Measurements from ENCODE around the gene CCNQ. TPM values are rescaled to one million over a fixed set of nuclear protein-coding genes. Genes with fewer than 3 reads are reported as not detected.

The CCNQ gene
- total RNA-seq, 2 experiments from 2014 or later = 12.0 to 29.7 TPM

- no peak overlapping the region for H3K27ac ChIP-seq (ENCODE audit: low read depth, low read length, poor library complexity, severe bottlenecking)
- H3K79me2 ChIP-seq (ENCODE audit: insufficient read depth, low read depth, low read length) = no peaks in the 10 kb centered on the region
- H3K4me1 ChIP-seq (ENCODE audit: insufficient read depth, low read length, poor library complexity, severe bottlenecking) = no peaks in the 10 kb centered on the region
- H2AFZ ChIP-seq (ENCODE audit: low read length) = no peak overlapping the region
- no peaks in the 10 kb centered on the region for H4K20me1 ChIP-seq (ENCODE audit: insufficient read depth, low read length)
- H3K4me2 ChIP-seq (ENCODE audit: low read length) = no peak overlapping the region
- H3K9me3 ChIP-seq (ENCODE audit: low read length) = no peaks in the 10 kb centered on the region
- ChIA-PET POLR2A (no interaction called here), CTCF (ENCODE audit: unreplicated experiment) (no interaction called here)
- H3K4me3 ChIP-seq (ENCODE audit: low read depth, low read length, poor library complexity, severe bottlenecking) = no peak overlapping the region
- H3K9me2 ChIP-seq (ENCODE audit: insufficient read depth, low read length) = no peaks in the 10 kb centered on the region
- no peak for TF ChIP-seq EZH2phosphoT487 (IDR thresholded peaks at IDR 0.05; ENCODE audit: borderline replicate concordance, low read depth, low read length)
- TF ChIP-seq, protein P1, sequence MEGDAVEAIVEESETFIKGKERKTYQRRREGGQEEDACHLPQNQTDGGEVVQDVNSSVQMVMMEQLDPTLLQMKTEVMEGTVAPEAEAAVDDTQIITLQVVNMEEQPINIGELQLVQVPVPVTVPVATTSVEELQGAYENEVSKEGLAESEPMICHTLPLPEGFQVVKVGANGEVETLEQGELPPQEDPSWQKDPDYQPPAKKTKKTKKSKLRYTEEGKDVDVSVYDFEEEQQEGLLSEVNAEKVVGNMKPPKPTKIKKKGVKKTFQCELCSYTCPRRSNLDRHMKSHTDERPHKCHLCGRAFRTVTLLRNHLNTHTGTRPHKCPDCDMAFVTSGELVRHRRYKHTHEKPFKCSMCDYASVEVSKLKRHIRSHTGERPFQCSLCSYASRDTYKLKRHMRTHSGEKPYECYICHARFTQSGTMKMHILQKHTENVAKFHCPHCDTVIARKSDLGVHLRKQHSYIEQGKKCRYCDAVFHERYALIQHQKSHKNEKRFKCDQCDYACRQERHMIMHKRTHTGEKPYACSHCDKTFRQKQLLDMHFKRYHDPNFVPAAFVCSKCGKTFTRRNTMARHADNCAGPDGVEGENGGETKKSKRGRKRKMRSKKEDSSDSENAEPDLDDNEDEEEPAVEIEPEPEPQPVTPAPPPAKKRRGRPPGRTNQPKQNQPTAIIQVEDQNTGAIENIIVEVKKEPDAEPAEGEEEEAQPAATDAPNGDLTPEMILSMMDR (conservative IDR thresholded peaks at IDR 0.05; ENCODE audit: low read length) = no peak
- DNase-seq (ENCODE audit: low spot score) = no peak
- intact Hi-C loops (cut with micrococcal nuclease; ENCODE audit: unreplicated experiment) = no loop called here
- BruUV-seq (replicated peaks) = no TSS peak
- H3K36me3 ChIP-seq (ENCODE audit: insufficient read depth, low read length) = no peaks in the 10 kb centered on the region
These were observed 35.3 kb upstream of the CCNQ start for GRCh38 chrX:153634236-153634635.

GRCh38 chrX:153633607-153634180, 34.8 kb upstream of the CCNQ start:
- no peak overlapping the region for H3K4me3 ChIP-seq (ENCODE audit: low read depth, low read length, poor library complexity, severe bottlenecking)
- no peak for DNase-seq (ENCODE audit: low spot score)
- no TSS peak for BruUV-seq (replicated peaks)
- H3K4me2 ChIP-seq (ENCODE audit: low read length) = no peak overlapping the region
- H3K27ac ChIP-seq (ENCODE audit: low read depth, low read length, poor library complexity, severe bottlenecking) = no peak overlapping the region
- H3K4me1 ChIP-seq (ENCODE audit: insufficient read depth, low read length, poor library complexity, severe bottlenecking) = no peaks in the 10 kb centered on the region
- H3K9me3 ChIP-seq (ENCODE audit: low read length) = no peaks in the 10 kb centered on the region
- no peak overlapping the region for H2AFZ ChIP-seq (ENCODE audit: low read length)
- no peaks in the 10 kb centered on the region for H3K9me2 ChIP-seq (ENCODE audit: insufficient read depth, low read length)
- no peak for TF ChIP-seq EZH2phosphoT487 (IDR thresholded peaks at IDR 0.05; ENCODE audit: borderline replicate concordance, low read depth, low read length)
- TF ChIP-seq, protein P1 (conservative IDR thresholded peaks at IDR 0.05; ENCODE audit: low read length) = no peak
- intact Hi-C loops (cut with micrococcal nuclease; ENCODE audit: unreplicated experiment) = no loop called here
- ChIA-PET CTCF (ENCODE audit: unreplicated experiment) (no interaction called here), POLR2A (no interaction called here)
- H4K20me1 ChIP-seq (ENCODE audit: insufficient read depth, low read length) = no peaks in the 10 kb centered on the region
- H3K79me2 ChIP-seq (ENCODE audit: insufficient read depth, low read depth, low read length) = no peaks in the 10 kb centered on the region
- H3K36me3 ChIP-seq (ENCODE audit: insufficient read depth, low read length) = no peaks in the 10 kb centered on the region

GRCh38 chrX:153633048-153633447, 34.1 kb upstream of the CCNQ start:
- no peak overlapping the region for H2AFZ ChIP-seq (ENCODE audit: low read length)
- no peaks in the 10 kb centered on the region for H3K9me2 ChIP-seq (ENCODE audit: insufficient read depth, low read length)
- no TSS peak for BruUV-seq (replicated peaks)
- no peak for DNase-seq (ENCODE audit: low spot score)
- H3K36me3 ChIP-seq (ENCODE audit: insufficient read depth, low read length) = no peaks in the 10 kb centered on the region
- H3K4me2 ChIP-seq (ENCODE audit: low read length) = no peak overlapping the region
- ChIA-PET CTCF (ENCODE audit: unreplicated experiment) (no interaction called here), POLR2A (no interaction called here)
- TF ChIP-seq, protein P1 (conservative IDR thresholded peaks at IDR 0.05; ENCODE audit: low read length) = no peak
- TF ChIP-seq EZH2phosphoT487 (IDR thresholded peaks at IDR 0.05; ENCODE audit: borderline replicate concordance, low read depth, low read length) = no peak
- H3K27ac ChIP-seq (ENCODE audit: low read depth, low read length, poor library complexity, severe bottlenecking) = no peak overlapping the region
- H3K9me3 ChIP-seq (ENCODE audit: low read length) = no peaks in the 10 kb centered on the region
- H3K79me2 ChIP-seq (ENCODE audit: insufficient read depth, low read depth, low read length) = no peaks in the 10 kb centered on the region
- intact Hi-C loops (cut with micrococcal nuclease; ENCODE audit: unreplicated experiment) = no loop called here
- H3K4me1 ChIP-seq (ENCODE audit: insufficient read depth, low read length, poor library complexity, severe bottlenecking) = no peaks in the 10 kb centered on the region
- H4K20me1 ChIP-seq (ENCODE audit: insufficient read depth, low read length) = no peaks in the 10 kb centered on the region
- no peak overlapping the region for H3K4me3 ChIP-seq (ENCODE audit: low read depth, low read length, poor library complexity, severe bottlenecking)

Data from OCI-LY7 (cell line).